GM13976 (cell line): Measurements from ENCODE around the gene KRT86.
A peak's percentile ranks its signal among the peaks of the same experiment; 100 is the strongest.

Source experiments
- DNase-seq: peaks from one replicate; pipeline ENCODE4 v3.0.0; 2012; ENCODE audit warnings: low spot score
- CTCF ChIP-seq: IDR thresholded peaks from 2 replicates; pipeline ENCODE4 v1.5.1; 2012; ENCODE audit warnings: borderline replicate concordance, mild to moderate bottlenecking; ENCODE audit not compliant: insufficient read depth; ENCODE audit errors: extremely low read depth, missing control alignments, control extremely low read depth
- in situ Hi-C: fragments of 300-500 bp; cut with MboI; formaldehyde crosslinking; loops from one replicate; pipeline ENCODE4 v1.12.0; 2022; ENCODE audit warnings: low sequenced_read_pairs, mixed read lengths, inconsistent platforms; ENCODE audit not compliant: unreplicated experiment

Gene KRT86

GRCh38 chr12:52229836-52230343 lies 44.6 kb upstream of the KRT86 start:
- no peak for TF ChIP-seq CTCF
- DNase-seq: no peak
- in situ Hi-C loops: no loop called here

GRCh38 chr12:52230364-52231281 lies 43.8 kb upstream of the KRT86 start:
- TF ChIP-seq CTCF: no peak
- no peak for DNase-seq
- in situ Hi-C loops: no loop called here

DNA sequence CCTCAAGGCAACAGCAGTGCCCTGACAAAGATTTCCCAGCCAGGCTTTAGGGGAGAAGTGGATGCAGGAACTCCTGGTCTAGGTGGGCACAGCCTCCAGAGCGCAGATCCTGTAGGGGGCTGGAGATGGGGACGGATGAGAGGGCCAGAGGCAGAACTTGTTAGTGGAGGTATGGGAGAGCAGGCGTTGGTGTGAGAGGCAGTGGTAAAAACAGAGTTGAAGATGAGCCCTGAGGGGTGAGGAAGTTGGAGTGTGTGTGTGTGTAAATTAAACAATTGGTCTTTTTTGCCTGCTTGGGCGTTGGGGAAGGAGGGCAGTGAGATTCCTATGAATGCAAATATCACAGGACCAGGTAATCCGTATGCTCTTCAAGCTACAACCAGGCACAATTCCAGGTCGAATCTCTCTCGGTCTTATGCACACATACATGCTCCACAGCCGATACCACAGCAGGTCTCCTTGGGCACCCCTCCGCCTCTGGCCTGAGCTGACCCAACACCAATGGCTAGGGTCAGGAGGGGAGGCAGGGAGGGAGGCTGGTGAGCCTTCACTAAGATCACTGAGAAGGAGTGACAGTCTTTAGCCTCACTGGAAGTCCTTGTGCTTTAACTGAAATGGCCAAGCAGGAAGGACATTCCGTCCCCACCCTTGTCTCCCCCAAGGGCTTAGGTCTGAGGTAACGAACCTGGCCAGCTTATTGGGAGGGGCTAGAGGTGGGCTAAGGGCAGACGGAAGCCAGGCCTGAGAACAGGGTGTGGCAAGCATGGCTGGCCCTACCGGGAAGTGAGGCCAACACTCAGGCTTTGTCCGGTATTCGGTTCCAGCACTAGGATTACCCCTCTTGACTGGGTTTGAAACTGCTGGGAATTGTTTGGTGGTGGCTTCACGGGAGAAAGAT lies 42.9 kb upstream of the KRT86 start:
- no peak for TF ChIP-seq CTCF
- in situ Hi-C loops: no loop called here
- peak; percentile 13 for DNase-seq

- in situ Hi-C loops: no loop called here
- peak; percentile 21 for DNase-seq
- no peak for TF ChIP-seq CTCF
Measured at GRCh38 chr12:52232203-52232673, 42.2 kb upstream of the KRT86 start.

DNA sequence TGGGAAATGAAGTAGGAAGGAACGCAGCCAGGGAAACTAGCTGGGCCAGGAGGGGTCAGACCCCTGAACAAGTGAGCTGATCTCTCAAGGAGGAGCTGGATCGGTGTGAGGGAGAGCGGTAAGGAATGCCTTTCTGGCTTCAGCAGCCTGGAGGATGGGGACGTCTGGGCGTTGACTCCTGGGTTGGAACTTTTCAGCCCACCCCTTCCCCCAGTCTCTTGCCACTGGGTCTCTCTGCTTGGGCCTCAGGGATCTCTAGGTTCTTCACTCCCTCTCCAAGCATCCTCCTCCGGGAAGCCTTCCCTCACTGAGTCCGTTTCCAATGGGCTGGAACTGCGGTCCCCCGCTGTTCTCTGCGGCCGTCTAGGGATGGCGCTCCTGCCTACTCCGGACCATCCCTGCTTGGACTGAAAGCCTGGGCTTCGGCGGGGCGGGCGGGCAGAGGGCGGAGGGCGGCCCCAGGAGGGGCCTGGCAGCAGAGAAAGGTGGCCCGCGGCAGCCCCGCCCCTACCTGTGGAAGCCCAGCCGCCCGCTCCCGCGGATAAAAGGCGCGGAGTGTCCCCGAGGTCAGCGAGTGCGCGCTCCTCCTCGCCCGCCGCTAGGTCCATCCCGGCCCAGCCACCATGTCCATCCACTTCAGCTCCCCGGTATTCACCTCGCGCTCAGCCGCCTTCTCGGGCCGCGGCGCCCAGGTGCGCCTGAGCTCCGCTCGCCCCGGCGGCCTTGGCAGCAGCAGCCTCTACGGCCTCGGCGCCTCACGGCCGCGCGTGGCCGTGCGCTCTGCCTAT lies 41.6 kb upstream of the KRT86 start, which contains the start of gene KRT7:
KRT7 (plus strand) TSS at position 570 of the 788 bp plus-strand sequence; CDS start at position 624, 54 bp downstream.
- in situ Hi-C loops: no loop called here
- peak; percentile 31 for DNase-seq
- no peak for TF ChIP-seq CTCF
